Activated naive CD4-positive, alpha-beta T cell treated with anti-CD3 and anti-CD28 coated beads for 36 hours (primary cell): ENCODE data around the gene BRI3BP. TPM values are rescaled to one million over a fixed set of nuclear protein-coding genes. Genes with fewer than 3 reads are reported as not detected.

Experiments used
- CTCF ChIA-PET: fragments of 350-600 bp; sonication (Branson Sonifier 250); formaldehyde crosslinking; loops from one replicate; lab custom pipeline; 2021; ENCODE audit warnings: antibody characterized with exemption; lab: Charles Lee
- DNase-seq: peaks from one replicate; pipeline ENCODE4 v3.0.0-alpha.2; 2020
- H3K27ac Mint-ChIP-seq: one replicate; pipeline ENCODE4 v1.8.0; 2021; ENCODE audit warnings: mild to moderate bottlenecking, mixed read lengths
- H3K27me3 Mint-ChIP-seq: one replicate; pipeline ENCODE4 v1.8.0; 2021; ENCODE audit warnings: low read depth, mixed read lengths
- H3K36me3 Mint-ChIP-seq: one replicate; pipeline ENCODE4 v1.8.0; 2021; ENCODE audit warnings: low read depth, mixed read lengths
- H3K4me1 Mint-ChIP-seq: one replicate; pipeline ENCODE4 v1.8.0; 2021; ENCODE audit warnings: low read depth, mixed read lengths
- H3K4me3 Mint-ChIP-seq: one replicate; pipeline ENCODE4 v1.8.0; 2021; ENCODE audit warnings: mild to moderate bottlenecking, moderate library complexity, mixed read lengths
- H3K9me3 Mint-ChIP-seq: one replicate; pipeline ENCODE4 v1.8.0; 2021; ENCODE audit warnings: mixed read lengths
- intact Hi-C: fragments of 100-400 bp; cut with micrococcal nuclease; formaldehyde crosslinking; loops from one replicate; pipeline ENCODE4 v1.15.1; 2023
- total RNA-seq, 2 experiments: library from RNA; stranded (reverse); gene quantifications; one replicate each; pipeline ENCODE4 v1.2.3, GENCODE V29; 2021

The BRI3BP gene
- total RNA-seq, 2 experiments from 2014 or later = 19.4 to 19.6 TPM

DNA sequence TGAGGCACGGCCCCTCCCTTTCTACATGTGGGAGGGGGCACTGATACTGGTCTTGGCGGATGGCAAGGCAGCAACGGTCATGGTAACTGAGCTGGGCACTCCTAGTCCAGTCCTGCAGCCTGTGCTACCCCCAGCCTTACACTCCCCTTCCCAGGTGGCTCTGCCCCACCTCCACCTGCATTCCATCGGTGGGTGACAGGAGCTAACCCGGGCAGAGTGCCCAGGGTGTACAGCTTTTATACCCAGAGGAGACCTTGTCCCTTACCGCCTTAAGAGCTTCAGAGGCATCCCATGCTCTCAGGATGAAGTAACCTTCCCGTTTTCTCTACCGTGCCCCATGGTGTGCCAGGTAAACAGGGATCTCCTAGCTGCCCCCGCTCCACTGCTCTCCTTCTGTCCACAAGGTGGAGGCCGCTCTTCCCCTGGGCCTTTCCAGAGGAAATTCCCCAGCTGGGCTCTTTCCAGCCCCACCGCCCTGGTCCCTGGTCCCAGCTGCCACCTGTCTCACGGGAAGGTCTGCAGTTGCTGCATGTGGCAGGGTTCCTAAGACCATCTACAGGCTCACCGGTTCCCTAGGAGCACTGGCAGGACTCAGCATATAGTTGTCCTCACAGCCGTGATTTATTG is 20.5 kb downstream of the BRI3BP start:
- CTCF ChIA-PET = no interaction called here

DNA sequence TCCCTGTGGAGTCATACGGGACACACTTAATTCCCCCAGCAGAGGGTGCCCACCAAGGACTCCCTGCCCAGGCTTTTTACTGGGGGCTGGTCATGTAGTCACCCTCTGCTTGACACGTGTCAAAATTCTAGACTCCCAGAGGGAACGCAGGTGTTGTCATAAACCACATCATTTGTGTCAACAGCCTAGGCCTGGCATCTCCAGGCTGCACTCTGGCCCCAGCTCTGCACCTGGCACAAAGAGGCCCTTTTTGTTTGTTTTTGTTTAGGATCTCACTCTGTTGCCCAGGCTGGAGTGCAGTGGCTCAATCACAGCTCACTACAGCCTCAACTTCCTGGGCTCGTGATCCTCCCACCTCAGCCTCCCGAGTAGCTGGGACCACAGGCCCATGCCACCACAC is 21.1 kb downstream of the BRI3BP start:
- H3K27me3 Mint-ChIP-seq = no peaks in the 10 kb centered on the region
- intact Hi-C loops = no loop called here
- CTCF ChIA-PET = no interaction called here
- H3K9me3 Mint-ChIP-seq = no peaks in the 10 kb centered on the region
- peaks cover 31% of the 10 kb centered on the region for H3K36me3 Mint-ChIP-seq
- H3K27ac Mint-ChIP-seq = no peak overlapping the region
- no peak overlapping the region for H3K4me3 Mint-ChIP-seq
- no peak for DNase-seq
- no peaks in the 10 kb centered on the region for H3K4me1 Mint-ChIP-seq

More for the DNA sequence above, 20.5 kb downstream of the BRI3BP start:
- intact Hi-C loops = no loop called here
- Mint-ChIP-seq H3K27me3 (no peaks in the 10 kb centered on the region), H3K9me3 (no peaks in the 10 kb centered on the region), H3K4me3 (no peak overlapping the region), H3K27ac (no peak overlapping the region), H3K36me3 (peaks cover 29% of the 10 kb centered on the region), H3K4me1 (no peaks in the 10 kb centered on the region)
- DNase-seq = no peak

DNA sequence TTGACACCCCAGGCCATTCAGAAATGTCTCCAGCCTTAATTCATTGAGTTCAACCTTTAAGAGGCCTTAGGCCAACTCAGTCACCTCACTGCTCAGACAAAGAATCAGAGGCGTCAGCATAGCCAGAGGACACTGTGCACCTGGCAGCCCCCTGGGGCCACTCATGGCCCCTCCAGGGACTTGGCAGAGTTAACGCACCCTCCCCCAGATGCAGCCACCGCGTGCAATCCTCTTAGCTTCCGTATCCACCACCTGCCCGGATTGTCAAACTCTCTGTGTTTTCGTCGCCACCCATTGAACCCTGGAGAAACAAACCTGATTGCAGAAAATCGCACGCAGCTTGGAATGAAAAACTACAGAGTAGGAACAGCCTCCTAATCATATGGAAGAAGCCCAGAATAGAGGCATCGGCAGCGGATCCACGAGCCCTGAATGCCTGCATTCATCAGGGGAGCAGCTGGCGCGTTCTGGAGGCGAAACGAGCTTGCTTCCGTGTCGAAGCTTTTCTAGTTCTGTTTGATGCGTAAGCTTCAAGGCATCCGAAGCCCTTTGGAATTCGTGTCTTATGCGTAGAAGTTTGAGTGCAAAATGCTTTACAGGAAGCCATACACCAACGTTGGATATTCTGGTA is 22.4 kb downstream of the BRI3BP start:
- no peaks in the 10 kb centered on the region for H3K9me3 Mint-ChIP-seq
- intact Hi-C loops = no loop called here
- H3K27me3 Mint-ChIP-seq = no peaks in the 10 kb centered on the region
- no peak overlapping the region for H3K27ac Mint-ChIP-seq
- CTCF ChIA-PET = no interaction called here
- H3K36me3 Mint-ChIP-seq = peaks cover 33% of the 10 kb centered on the region
- H3K4me1 Mint-ChIP-seq = no peaks in the 10 kb centered on the region
- no peak overlapping the region for H3K4me3 Mint-ChIP-seq
- DNase-seq = no peak

DNA sequence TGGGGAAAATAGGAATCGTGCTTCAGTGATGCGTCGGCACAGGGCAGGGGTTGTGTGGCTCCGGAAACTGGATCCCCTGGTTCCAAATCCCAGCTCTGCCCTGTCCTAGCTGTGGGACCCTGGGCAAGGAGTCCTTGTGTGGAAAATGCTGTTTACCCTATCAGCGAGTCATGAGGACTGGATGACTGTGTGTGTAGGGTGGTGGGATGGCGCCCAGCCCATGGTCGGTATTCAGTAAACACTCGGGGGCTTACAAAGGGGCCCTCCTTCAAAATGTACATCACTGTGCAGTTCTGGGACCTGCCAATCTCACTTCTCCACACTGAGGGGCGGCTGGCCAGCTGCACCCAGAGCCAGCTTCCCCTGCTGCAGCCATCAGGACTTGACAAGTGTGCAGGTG is 24.4 kb downstream of the BRI3BP start:
- Mint-ChIP-seq H3K36me3 (peaks cover 44% of the 10 kb centered on the region), H3K4me3 (no peak overlapping the region), H3K27me3 (no peaks in the 10 kb centered on the region), H3K9me3 (no peaks in the 10 kb centered on the region), H3K4me1 (no peaks in the 10 kb centered on the region), H3K27ac (no peak overlapping the region)
- DNase-seq = no peak
- CTCF ChIA-PET = no interaction called here
- intact Hi-C loops = no loop called here

DNA sequence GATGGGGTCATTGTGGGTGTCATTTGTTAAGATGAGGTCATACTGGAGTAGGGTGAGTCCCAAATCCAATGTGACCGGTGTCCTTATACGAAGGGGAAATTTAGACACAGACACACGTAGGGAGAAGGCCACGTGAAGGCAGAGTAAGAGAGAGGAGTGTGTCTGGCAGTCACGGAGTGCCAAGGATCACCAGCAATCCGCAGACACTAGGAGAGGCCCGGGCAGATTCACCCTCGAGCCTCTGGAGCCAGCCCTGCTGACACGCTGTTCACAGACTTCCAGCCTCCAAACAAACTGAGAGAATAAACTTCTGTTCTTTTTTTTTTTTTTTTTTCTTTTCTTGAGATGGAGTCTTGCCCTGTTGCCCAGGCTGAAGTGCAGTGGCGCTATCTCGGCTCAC is 24.9 kb downstream of the BRI3BP start:
- H3K9me3 Mint-ChIP-seq = no peaks in the 10 kb centered on the region
- H3K4me3 Mint-ChIP-seq = no peak overlapping the region
- H3K27ac Mint-ChIP-seq = no peak overlapping the region
- CTCF ChIA-PET = no interaction called here
- DNase-seq = no peak
- no peaks in the 10 kb centered on the region for H3K4me1 Mint-ChIP-seq
- intact Hi-C loops = no loop called here
- H3K27me3 Mint-ChIP-seq = no peaks in the 10 kb centered on the region
- peaks cover 44% of the 10 kb centered on the region for H3K36me3 Mint-ChIP-seq

DNA sequence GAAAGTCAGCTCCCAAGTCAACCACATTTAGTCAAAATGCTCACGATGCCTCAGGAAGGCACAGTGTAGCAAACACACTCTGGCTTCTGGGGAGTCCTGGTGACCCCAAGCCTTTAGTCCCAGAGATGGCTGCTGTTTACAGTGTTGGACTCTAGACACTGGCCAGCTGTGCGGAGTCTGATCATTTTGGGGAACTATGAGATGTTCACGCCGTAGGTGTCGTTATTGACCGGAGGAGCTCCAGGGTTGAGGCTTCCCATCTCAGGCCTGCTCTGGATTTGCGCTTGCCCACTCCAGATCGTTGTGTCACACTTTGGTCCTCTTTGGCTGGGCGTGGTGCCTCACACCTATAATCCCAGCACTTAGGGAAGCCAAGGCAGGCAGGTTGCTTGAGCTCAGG is 27.7 kb downstream of the BRI3BP start:
- Mint-ChIP-seq H3K9me3 (no peaks in the 10 kb centered on the region), H3K36me3 (peaks cover 42% of the 10 kb centered on the region), H3K4me1 (no peaks in the 10 kb centered on the region), H3K4me3 (no peak overlapping the region), H3K27ac (no peak overlapping the region), H3K27me3 (no peaks in the 10 kb centered on the region)
- intact Hi-C loops = no loop called here
- no peak for DNase-seq
- CTCF ChIA-PET = no interaction called here

DNA sequence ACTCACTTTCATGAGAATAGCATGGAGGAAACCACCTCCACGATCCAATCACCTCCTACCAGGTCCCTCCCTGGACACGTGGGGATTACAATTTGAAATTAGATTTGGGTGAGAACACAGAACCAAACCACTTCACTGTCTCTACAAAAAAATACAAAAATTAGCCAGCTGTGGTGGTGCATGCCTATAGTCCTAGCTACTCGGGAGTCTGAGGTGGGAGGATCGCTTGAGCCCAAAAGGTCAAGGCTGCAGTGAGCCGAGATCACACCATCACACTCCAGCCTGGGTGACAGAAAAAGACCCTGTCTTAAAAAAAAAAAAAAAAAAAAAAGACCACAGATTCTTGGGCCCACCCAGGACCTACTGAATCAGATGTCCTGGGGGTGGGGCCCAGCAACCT is 28.3 kb downstream of the BRI3BP start:
- Mint-ChIP-seq H3K4me3 (no peak overlapping the region), H3K9me3 (no peaks in the 10 kb centered on the region), H3K36me3 (peaks cover 44% of the 10 kb centered on the region), H3K4me1 (no peaks in the 10 kb centered on the region), H3K27ac (no peak overlapping the region), H3K27me3 (no peaks in the 10 kb centered on the region)
- CTCF ChIA-PET = no interaction called here
- intact Hi-C loops = no loop called here
- DNase-seq = no peak

DNA sequence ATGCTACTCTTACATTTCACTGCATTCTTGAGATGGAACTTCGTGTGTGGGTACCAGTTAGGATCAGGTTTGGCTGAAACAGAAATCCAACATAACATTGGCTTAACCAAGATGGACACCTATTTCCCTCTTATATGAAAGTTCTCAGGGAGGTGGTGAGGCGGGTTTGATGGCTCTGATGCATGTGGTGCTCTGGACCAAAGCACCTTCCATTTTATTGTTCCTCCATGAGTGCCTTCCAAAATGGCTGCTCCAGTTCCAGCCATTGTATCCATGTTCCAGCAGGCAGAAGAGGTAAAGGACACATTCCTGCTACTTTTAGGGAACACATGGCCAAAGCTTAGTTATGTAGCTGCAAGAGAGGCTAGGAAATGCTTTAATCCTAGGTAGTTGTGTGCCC is 29.6 kb downstream of the BRI3BP start:
- CTCF ChIA-PET = no interaction called here
- Mint-ChIP-seq H3K27ac (no peak overlapping the region), H3K9me3 (no peaks in the 10 kb centered on the region), H3K4me3 (no peak overlapping the region), H3K27me3 (no peaks in the 10 kb centered on the region), H3K4me1 (no peaks in the 10 kb centered on the region), H3K36me3 (peaks cover 44% of the 10 kb centered on the region)
- no peak for DNase-seq
- intact Hi-C loops = no loop called here

DNA sequence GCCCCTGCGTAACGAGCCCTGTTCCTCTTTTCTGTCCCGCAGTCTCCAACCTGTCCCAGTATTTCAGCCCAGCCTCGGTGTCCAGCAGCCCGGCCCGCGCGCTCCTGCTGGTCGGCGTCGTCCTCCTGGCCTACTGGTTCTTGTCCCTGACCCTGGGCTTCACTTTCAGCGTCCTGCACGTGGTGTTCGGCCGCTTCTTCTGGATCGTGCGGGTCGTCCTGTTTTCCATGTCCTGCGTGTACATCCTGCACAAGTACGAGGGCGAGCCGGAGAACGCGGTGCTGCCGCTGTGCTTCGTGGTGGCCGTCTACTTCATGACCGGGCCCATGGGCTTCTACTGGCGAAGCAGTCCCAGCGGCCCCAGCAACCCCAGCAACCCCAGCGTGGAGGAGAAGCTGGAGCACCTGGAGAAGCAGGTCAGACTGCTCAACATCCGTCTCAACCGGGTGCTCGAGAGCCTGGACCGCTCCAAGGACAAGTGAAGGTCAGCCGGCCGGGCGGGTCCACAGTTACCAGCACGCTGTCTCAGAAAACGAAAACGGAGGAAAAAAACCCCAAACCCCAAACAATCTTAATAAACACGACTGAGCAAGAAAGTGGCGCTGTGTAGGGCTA is 31.6 kb downstream of the BRI3BP start:
- DNase-seq = no peak

DNA sequence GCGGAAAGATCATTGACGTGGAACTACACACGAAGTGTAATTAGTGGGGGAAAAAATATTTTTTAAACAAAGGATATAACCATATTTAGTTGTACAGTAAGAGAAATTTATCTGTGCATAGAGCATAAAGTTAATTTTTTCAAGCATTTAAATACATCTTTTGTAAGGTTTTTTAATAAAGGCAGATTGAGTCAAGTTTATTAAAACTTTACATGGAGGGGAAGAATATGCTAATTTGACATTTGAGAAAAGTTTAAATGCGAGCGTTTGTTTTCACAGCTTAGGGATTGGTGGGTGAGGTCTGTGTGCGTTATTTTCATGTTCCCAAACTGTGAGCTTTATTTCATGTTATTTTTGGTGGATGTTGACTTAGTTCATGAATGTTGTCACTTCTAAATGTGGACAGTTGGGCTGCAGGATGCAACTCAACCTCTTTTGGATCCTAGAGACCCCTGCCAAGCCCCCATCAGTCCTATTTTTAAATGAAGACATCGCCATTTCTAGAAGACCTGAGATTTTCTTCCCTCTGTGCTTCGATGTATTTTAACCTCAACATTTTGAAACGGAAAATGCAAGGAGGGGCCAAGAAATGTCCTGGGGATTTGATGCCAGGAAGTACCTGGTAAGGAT is 32.3 kb downstream of the BRI3BP start:
- Mint-ChIP-seq H3K36me3 (peaks cover 36% of the 10 kb centered on the region), H3K4me1 (no peaks in the 10 kb centered on the region), H3K27ac (no peak overlapping the region), H3K27me3 (no peaks in the 10 kb centered on the region), H3K9me3 (no peaks in the 10 kb centered on the region), H3K4me3 (no peak overlapping the region)
- CTCF ChIA-PET = no interaction called here
- intact Hi-C loops = no loop called here
- no peak for DNase-seq

More for the DNA sequence above, 31.6 kb downstream of the BRI3BP start:
- H3K36me3 Mint-ChIP-seq = peaks cover 37% of the 10 kb centered on the region
- intact Hi-C loops = no loop called here
- H3K9me3 Mint-ChIP-seq = no peaks in the 10 kb centered on the region
- no peak overlapping the region for H3K27ac Mint-ChIP-seq
- CTCF ChIA-PET = no interaction called here
- no peaks in the 10 kb centered on the region for H3K4me1 Mint-ChIP-seq
- H3K4me3 Mint-ChIP-seq = no peak overlapping the region
- no peaks in the 10 kb centered on the region for H3K27me3 Mint-ChIP-seq

DNA sequence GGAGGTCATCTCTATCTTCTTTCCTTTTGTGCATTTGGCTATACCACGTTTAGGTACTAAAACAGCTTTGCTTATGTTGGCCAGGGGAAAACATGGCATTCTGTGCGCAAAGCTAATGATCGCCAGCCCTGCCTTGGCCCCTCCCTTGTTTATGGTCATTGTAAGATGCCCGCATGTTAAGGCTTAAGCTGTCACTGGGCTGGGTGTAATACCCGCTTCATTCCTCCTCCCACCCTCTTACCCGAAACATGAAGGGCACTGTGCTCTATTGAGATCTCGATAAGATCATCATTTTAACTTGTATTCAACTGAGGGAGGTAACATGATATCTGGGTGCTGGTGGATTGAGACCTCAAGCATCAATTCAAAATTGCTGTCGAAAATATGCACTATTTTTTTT is 34.7 kb downstream of the BRI3BP start:
- Mint-ChIP-seq H3K27ac (no peak overlapping the region), H3K27me3 (no peaks in the 10 kb centered on the region), H3K36me3 (peaks cover 20% of the 10 kb centered on the region), H3K9me3 (no peaks in the 10 kb centered on the region), H3K4me3 (no peak overlapping the region), H3K4me1 (no peaks in the 10 kb centered on the region)
- intact Hi-C loops = no loop called here
- DNase-seq = no peak
- CTCF ChIA-PET = no interaction called here

DNA sequence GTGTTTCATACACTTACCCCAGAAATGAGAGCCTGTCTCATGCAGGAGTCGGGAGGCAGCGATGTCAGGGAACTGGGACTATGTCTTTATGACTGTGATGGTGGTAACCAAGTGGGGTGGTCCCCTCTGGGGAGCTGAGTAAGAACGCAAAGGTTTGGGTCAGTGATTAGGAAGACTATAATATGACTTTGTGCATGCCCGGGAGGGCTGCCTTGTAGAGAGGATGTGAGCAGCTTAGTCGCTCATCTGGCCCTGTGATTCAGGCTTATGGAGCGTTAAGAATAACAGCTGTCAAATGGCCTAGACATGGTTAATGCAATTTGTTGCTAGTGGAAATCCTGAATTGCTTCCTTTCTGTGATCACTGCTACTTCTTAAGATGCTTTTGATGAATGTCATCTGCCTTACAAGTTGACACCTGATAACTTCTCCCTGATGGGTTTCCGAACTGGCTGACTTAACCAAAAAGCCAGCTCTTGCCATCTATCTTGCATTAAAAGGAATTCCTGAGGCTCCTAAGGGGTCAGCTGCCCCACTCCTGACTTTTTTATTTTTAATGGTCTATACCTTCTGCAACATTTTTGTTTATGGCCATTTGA is 36.4 kb downstream of the BRI3BP start:
- H3K4me1 Mint-ChIP-seq = no peaks in the 10 kb centered on the region
- CTCF ChIA-PET = no interaction called here

More for the DNA sequence above, 36.4 kb downstream of the BRI3BP start:
- Mint-ChIP-seq H3K36me3 (peaks cover 14% of the 10 kb centered on the region), H3K9me3 (peaks cover under 1% of the 10 kb centered on the region), H3K4me3 (no peak overlapping the region), H3K27ac (no peak overlapping the region), H3K27me3 (no peaks in the 10 kb centered on the region)
- DNase-seq = no peak
- intact Hi-C loops = no loop called here
